Panc1 (cell line): ENCODE data around the gene SCAMP1. TPM values are rescaled to one million over a fixed set of nuclear protein-coding genes. Genes with fewer than 3 reads are reported as not detected.

ENCODE experiments used
- ATAC-seq: fragments of 200-7000 bp; cut with Tn5 transposase; 2 replicates; pipeline ENCODE4 v1.9.1; 2020; ENCODE audit warnings: mild to moderate bottlenecking, moderate library complexity
- BruUV-seq: library from RNA; stranded (reverse); fragments of 400-500 nt; replicated peaks from 2 replicates; lab custom pipeline; 2021; lab: Mats Ljungman, UMichigan
- CTCF ChIA-PET: fragments of 300-600 bp; sonication (Branson Sonifier 250); formaldehyde crosslinking; loops from one replicate; lab custom pipeline; 2022; ENCODE audit warnings: antibody characterized with exemption; lab: Charles Lee
- POLR2A ChIA-PET: fragments of 300-600 bp; sonication (Branson Sonifier 250); formaldehyde crosslinking; loops from one replicate; lab custom pipeline; 2022; ENCODE audit warnings: antibody characterized with exemption; lab: Charles Lee
- DNase-seq: peaks from one replicate; pipeline ENCODE4 v3.0.0-alpha.2; 2010; ENCODE audit warnings: low read depth, low spot score
- H3K27ac ChIP-seq: 2 replicates; pipeline ENCODE4 v1.5.1; 2011; ENCODE audit warnings: mild to moderate bottlenecking, low read length, inconsistent platforms
- H3K27me3 ChIP-seq: fragments of 200-500 bp; sonication (Bioruptor generic); 2 replicates; pipeline ENCODE4 v1.6.0; 2014; ENCODE audit warnings: low read length, inconsistent platforms; ENCODE audit not compliant: control insufficient read depth, insufficient read depth
- H3K36me3 ChIP-seq: fragments of 200-500 bp; sonication (Bioruptor generic); 2 replicates; pipeline ENCODE4 v1.5.1; 2014; ENCODE audit warnings: inconsistent platforms, mild to moderate bottlenecking, low read length, moderate library complexity; ENCODE audit not compliant: control insufficient read depth, insufficient read depth
- H3K4me1 ChIP-seq: 2 replicates; pipeline ENCODE4 v1.5.1; 2011; ENCODE audit warnings: inconsistent platforms, mild to moderate bottlenecking, low read length, moderate library complexity; ENCODE audit not compliant: control insufficient read depth, insufficient read depth
- H3K4me3 ChIP-seq, 2 experiments: 2 replicates each; pipeline ENCODE4 v1.5.1; 2011 to 2012; ENCODE audit warnings: low read depth in 2 of 2, low read length in 2 of 2, mild to moderate bottlenecking in 2 of 2, inconsistent platforms in 1 of 2, moderate library complexity in 1 of 2
- H3K9me3 ChIP-seq: fragments of 200-500 bp; sonication (Bioruptor generic); 2 replicates; pipeline ENCODE4 v1.5.1; 2014; ENCODE audit warnings: low read depth, mild to moderate bottlenecking, inconsistent platforms, low read length, moderate library complexity; ENCODE audit not compliant: control insufficient read depth, insufficient read depth
- POLR2AphosphoS5 ChIP-seq: IDR thresholded peaks from 2 replicates; pipeline ENCODE4 v1.6.1; 2012; ENCODE audit warnings: mild to moderate bottlenecking, low read depth, low read length, moderate library complexity
- SIN3A ChIP-seq: IDR thresholded peaks from 2 replicates; pipeline ENCODE4 v1.6.1; 2012; ENCODE audit warnings: low read depth, mild to moderate bottlenecking, low read length, moderate library complexity, borderline replicate concordance; ENCODE audit not compliant: insufficient read depth
- TCF7L2 ChIP-seq: IDR thresholded peaks from 2 replicates; pipeline ENCODE4 v1.6.1; 2011; ENCODE audit warnings: mild to moderate bottlenecking, low read depth, low read length, inconsistent platforms
- in situ Hi-C: cut with HindIII; loops from 2 replicates; pipeline ENCODE4 v1.10.0; 2016; ENCODE audit warnings: low sequenced_read_pairs, low pct_unique_long_range_greater_than_20kb
- intact Hi-C: fragments of 100-400 bp; cut with micrococcal nuclease; formaldehyde crosslinking; loops from one replicate; pipeline ENCODE4 v1.10.0; 2022; ENCODE audit not compliant: unreplicated experiment
- total RNA-seq: library from RNA; stranded (reverse); gene quantifications from one replicate; pipeline ENCODE4 v1.2.1, GENCODE V29; 2021; ENCODE audit not compliant: unreplicated experiment
- TF ChIP-seq, protein P1 (sequence below), 2 experiments: IDR thresholded peaks; 2 replicates each; pipeline ENCODE4 v1.6.1; 2011 to 2012; ENCODE audit warnings: low read depth in 2 of 2, control low read depth in 1 of 2, low read length in 1 of 2, mild to moderate bottlenecking in 1 of 2, moderate library complexity in 1 of 2; ENCODE audit not compliant: insufficient read depth in 1 of 2
- TF ChIP-seq, protein P2 (sequence below): fragments of 450-650 bp; IDR thresholded peaks from 2 replicates; pipeline ENCODE4 v1.5.1; 2017; ENCODE audit warnings: mild to moderate bottlenecking

The SCAMP1 gene
- total RNA-seq, 1 experiment from 2014 or later: 51.3 TPM

DNA sequence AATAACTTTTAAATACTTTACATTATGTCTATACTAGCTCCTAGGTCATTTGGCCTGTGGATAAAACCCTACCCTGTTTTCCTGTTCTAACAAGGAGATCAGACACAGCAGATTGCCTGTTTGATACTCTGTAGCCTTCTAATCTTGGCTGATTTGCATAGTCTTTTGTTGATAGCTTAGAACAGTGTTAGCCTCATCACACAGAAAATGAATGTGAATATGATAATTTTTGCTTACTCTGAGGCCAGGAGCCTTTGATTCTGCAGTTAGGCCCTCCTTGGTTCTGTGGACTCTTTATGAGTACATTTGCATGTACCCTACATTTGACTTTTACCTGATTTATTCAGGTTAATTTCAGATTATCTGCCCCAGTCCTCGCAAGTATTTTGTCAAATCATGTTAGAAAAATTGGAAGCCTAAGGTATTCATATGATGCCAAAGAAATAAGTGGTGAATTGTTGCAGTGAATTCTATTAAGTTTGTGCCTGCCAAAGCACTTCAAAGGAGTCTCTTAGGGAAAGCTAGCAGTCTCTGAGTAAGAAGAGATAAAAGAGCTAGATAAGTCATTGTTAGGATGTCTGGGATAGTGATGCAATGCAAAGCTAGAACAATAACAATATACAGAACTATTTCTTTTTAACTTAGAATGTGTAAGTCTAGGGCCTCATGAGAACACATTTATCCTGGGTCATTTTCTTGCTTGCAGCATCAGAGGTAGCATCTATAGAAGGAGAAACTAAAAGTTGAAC lies 56.4 kb downstream of the SCAMP1 start:
- Histone ChIP-seq H3K36me3 (peaks cover 6% of the 10 kb centered on the region; the same call in 1 of the 2 replicates), H3K9me3 (no peaks in the 10 kb centered on the region), H3K4me1 (no peaks in the 10 kb centered on the region), H3K27ac (no peak overlapping the region), H3K27me3 (no peaks in the 10 kb centered on the region), H3K4me3 (no peak overlapping the region)
- intact Hi-C loops (no loop called here), in situ Hi-C loops (no loop called here)
- no peak for ATAC-seq
- ChIA-PET POLR2A (no interaction called here), CTCF (no interaction called here)
- BruUV-seq: no TSS peak
- no peak for DNase-seq
- TF ChIP-seq, protein P1, sequence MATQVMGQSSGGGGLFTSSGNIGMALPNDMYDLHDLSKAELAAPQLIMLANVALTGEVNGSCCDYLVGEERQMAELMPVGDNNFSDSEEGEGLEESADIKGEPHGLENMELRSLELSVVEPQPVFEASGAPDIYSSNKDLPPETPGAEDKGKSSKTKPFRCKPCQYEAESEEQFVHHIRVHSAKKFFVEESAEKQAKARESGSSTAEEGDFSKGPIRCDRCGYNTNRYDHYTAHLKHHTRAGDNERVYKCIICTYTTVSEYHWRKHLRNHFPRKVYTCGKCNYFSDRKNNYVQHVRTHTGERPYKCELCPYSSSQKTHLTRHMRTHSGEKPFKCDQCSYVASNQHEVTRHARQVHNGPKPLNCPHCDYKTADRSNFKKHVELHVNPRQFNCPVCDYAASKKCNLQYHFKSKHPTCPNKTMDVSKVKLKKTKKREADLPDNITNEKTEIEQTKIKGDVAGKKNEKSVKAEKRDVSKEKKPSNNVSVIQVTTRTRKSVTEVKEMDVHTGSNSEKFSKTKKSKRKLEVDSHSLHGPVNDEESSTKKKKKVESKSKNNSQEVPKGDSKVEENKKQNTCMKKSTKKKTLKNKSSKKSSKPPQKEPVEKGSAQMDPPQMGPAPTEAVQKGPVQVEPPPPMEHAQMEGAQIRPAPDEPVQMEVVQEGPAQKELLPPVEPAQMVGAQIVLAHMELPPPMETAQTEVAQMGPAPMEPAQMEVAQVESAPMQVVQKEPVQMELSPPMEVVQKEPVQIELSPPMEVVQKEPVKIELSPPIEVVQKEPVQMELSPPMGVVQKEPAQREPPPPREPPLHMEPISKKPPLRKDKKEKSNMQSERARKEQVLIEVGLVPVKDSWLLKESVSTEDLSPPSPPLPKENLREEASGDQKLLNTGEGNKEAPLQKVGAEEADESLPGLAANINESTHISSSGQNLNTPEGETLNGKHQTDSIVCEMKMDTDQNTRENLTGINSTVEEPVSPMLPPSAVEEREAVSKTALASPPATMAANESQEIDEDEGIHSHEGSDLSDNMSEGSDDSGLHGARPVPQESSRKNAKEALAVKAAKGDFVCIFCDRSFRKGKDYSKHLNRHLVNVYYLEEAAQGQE (IDR thresholded peaks at IDR 0.05; ENCODE audit: insufficient read depth in 1 of 2, low read depth in 2 of 2, low read length in 1 of 2): no peak
- TF ChIP-seq POLR2AphosphoS5: no peak
- TF ChIP-seq, protein P2, sequence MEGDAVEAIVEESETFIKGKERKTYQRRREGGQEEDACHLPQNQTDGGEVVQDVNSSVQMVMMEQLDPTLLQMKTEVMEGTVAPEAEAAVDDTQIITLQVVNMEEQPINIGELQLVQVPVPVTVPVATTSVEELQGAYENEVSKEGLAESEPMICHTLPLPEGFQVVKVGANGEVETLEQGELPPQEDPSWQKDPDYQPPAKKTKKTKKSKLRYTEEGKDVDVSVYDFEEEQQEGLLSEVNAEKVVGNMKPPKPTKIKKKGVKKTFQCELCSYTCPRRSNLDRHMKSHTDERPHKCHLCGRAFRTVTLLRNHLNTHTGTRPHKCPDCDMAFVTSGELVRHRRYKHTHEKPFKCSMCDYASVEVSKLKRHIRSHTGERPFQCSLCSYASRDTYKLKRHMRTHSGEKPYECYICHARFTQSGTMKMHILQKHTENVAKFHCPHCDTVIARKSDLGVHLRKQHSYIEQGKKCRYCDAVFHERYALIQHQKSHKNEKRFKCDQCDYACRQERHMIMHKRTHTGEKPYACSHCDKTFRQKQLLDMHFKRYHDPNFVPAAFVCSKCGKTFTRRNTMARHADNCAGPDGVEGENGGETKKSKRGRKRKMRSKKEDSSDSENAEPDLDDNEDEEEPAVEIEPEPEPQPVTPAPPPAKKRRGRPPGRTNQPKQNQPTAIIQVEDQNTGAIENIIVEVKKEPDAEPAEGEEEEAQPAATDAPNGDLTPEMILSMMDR: no peak
- TF ChIP-seq TCF7L2: no peak
- no peak for TF ChIP-seq SIN3A

DNA sequence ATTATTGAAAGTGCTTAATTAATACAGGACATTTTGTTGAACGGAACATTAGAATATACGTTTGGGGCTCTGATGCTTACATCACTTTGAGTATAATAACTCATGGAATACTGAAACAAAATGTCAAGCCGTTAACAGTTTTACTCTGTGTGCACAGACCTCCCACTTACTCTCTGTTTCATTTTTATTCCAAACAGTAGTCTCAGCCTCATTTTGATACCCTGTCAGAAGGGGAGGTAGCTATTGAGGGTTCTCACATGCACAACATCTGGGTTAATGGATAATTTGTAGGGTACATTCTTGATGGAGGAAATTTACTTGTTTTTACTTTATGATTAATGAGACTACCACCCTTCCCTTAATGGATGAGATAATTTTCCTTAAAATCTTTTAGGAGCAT lies 59.0 kb downstream of the SCAMP1 start:
- DNase-seq: no peak
- in situ Hi-C loops (no loop called here), intact Hi-C loops (no loop called here)
- CTCF ChIA-PET: no interaction called here
- ATAC-seq: no peak
- no peak overlapping the region for H3K4me3 ChIP-seq
- POLR2A ChIA-PET: no interaction called here
- no peak for TF ChIP-seq TCF7L2
- no peak for TF ChIP-seq SIN3A
- TF ChIP-seq, protein P2: no peak
- TF ChIP-seq, protein P1 (IDR thresholded peaks at IDR 0.05; ENCODE audit: insufficient read depth in 1 of 2, low read depth in 2 of 2, low read length in 1 of 2): no peak
- no peak for TF ChIP-seq POLR2AphosphoS5
- H3K36me3 ChIP-seq: peaks cover 6% of the 10 kb centered on the region; the same call in 1 of the 2 replicates
- BruUV-seq: no TSS peak
- H3K27me3 ChIP-seq: no peaks in the 10 kb centered on the region
- no peaks in the 10 kb centered on the region for H3K4me1 ChIP-seq
- H3K27ac ChIP-seq: no peak overlapping the region
- H3K9me3 ChIP-seq: no peaks in the 10 kb centered on the region
